Fibroblast of lung (primary cell): ENCODE measurements around the gene ANO10. TPM values are rescaled to one million over a fixed set of nuclear protein-coding genes. Genes with fewer than 3 reads are reported as not detected.

ENCODE experiments used
- DNase-seq, 2 donors: peaks; one replicate each; pipeline versions ENCODE4 v3.0.0 to v3.0.0-alpha.2; 2010; ENCODE audit warnings: low read depth in 2 of 2
- H2AFZ ChIP-seq: 2 replicates; pipeline ENCODE4 v1.5.1; 2012; ENCODE audit warnings: low read length, control low read depth, inconsistent platforms
- H3K27ac ChIP-seq: 2 replicates; pipeline ENCODE4 v1.5.1; 2011; ENCODE audit warnings: low read length, control low read depth; ENCODE audit not compliant: insufficient read depth
- H3K27me3 ChIP-seq: 2 replicates; pipeline ENCODE4 v1.5.1; 2011; ENCODE audit warnings: mild to moderate bottlenecking, low read length; ENCODE audit not compliant: control insufficient read depth, insufficient read depth
- H3K36me3 ChIP-seq: 2 replicates; pipeline ENCODE4 v1.5.1; 2011; ENCODE audit warnings: low read length; ENCODE audit not compliant: control insufficient read depth, insufficient read depth
- H3K4me1 ChIP-seq: 2 replicates; pipeline ENCODE4 v1.5.1; 2011; ENCODE audit warnings: low read length; ENCODE audit not compliant: control insufficient read depth, insufficient read depth; ENCODE audit errors: extremely low read depth
- H3K4me2 ChIP-seq: 2 replicates; pipeline ENCODE4 v1.5.1; 2011; ENCODE audit warnings: low read length, control low read depth; ENCODE audit not compliant: insufficient read depth; ENCODE audit errors: extremely low read depth
- H3K4me3 ChIP-seq, 4 experiments: fragments of 200-600 bp in 1 of 4; sonication (generic) in 1 of 4; replicated peaks in 1 of 4; 2 replicates each; pipeline ENCODE4 v1.5.1; 2011 to 2016; ENCODE audit warnings: low read length in 4 of 4, low read depth in 3 of 4, mild to moderate bottlenecking in 3 of 4, control low read depth in 2 of 4, inconsistent platforms in 1 of 4, mixed read lengths in 1 of 4; ENCODE audit not compliant: insufficient read depth in 1 of 4; ENCODE audit errors: control extremely low read depth in 1 of 4
- H3K79me2 ChIP-seq: 2 replicates; pipeline ENCODE4 v1.5.1; 2012; ENCODE audit warnings: mild to moderate bottlenecking, low read length, inconsistent platforms; ENCODE audit not compliant: control insufficient read depth, insufficient read depth
- H3K9ac ChIP-seq: 2 replicates; pipeline ENCODE4 v1.5.1; 2011; ENCODE audit warnings: mild to moderate bottlenecking, low read length, control low read depth; ENCODE audit not compliant: insufficient read depth
- H3K9me3 ChIP-seq: 2 replicates; pipeline ENCODE4 v1.5.1; 2012; ENCODE audit warnings: low read depth, low read length; ENCODE audit not compliant: control insufficient read depth, insufficient read depth
- H4K20me1 ChIP-seq: 2 replicates; pipeline ENCODE4 v1.5.1; 2011; ENCODE audit warnings: low read length; ENCODE audit not compliant: control insufficient read depth, insufficient read depth; ENCODE audit errors: extremely low read depth
- CTCF ChIP-seq, 2 donors: IDR thresholded peaks in 1 of 2; conservative IDR thresholded peaks in 1 of 2; 1 replicate in 1 of 2; 2 replicates in 1 of 2; pipeline ENCODE4 v1.5.1; 2011 to 2012; ENCODE audit warnings: low read length in 2 of 2, control low read depth in 1 of 2, inconsistent platforms in 1 of 2, low read depth in 1 of 2, mild to moderate bottlenecking in 1 of 2
- EZH2 ChIP-seq: IDR thresholded peaks from 2 replicates; pipeline ENCODE4 v1.5.1; 2012; ENCODE audit warnings: low read length, control low read depth, mild to moderate bottlenecking; ENCODE audit errors: missing control alignments
- polyA plus RNA-seq, 2 donors: library from polyadenylated mRNA; depleted of rRNA in 1 of 2; stranded (reverse) in 1 of 2; unstranded in 1 of 2; fragments of >200 nt; gene quantifications; 2 replicates each; pipeline ENCODE4 v1.2.1, GENCODE V29; 2011 to 2012; ENCODE audit warnings: missing spikeins in 1 of 2
- total RNA-seq: library from RNA; depleted of rRNA; stranded (reverse); fragments of >200 nt; gene quantifications from 2 replicates; pipeline ENCODE4 v1.2.1, GENCODE V29; 2014

The ANO10 gene
- total and polyA plus RNA-seq, 2 donors (not counting 1 experiment from before 2014, with no cell fraction given) = 103 to 138 TPM

GRCh38 chr3:43531835-43532234 lies 90.0 kb downstream of the ANO10 start:
- Histone ChIP-seq H3K27ac (no peak overlapping the region), H3K4me3 (no peak overlapping the region), H3K36me3 (no peaks in the 10 kb centered on the region)

GRCh38 chr3:43528498-43529099 lies 93.2 kb downstream of the ANO10 start:
- H2AFZ ChIP-seq = no peak overlapping the region
- H3K79me2 ChIP-seq = no peaks in the 10 kb centered on the region
- no peaks in the 10 kb centered on the region for H3K9me3 ChIP-seq
- TF ChIP-seq EZH2 = no peak
- TF ChIP-seq CTCF (conservative IDR thresholded peaks at IDR 0.05 in 1 of 2, IDR thresholded peaks at IDR 0.05 in 1 of 2; ENCODE audit: low read depth in 1 of 2, low read length in 2 of 2) = no peak
- H3K4me2 ChIP-seq = no peak overlapping the region
- H3K9ac ChIP-seq = no peak overlapping the region
- no peaks in the 10 kb centered on the region for H3K4me1 ChIP-seq
- H3K27me3 ChIP-seq = no peaks in the 10 kb centered on the region
- H3K27ac ChIP-seq = no peak overlapping the region
- H4K20me1 ChIP-seq = no peaks in the 10 kb centered on the region
- DNase-seq = no peak
- no peak overlapping the region for H3K4me3 ChIP-seq
- no peaks in the 10 kb centered on the region for H3K36me3 ChIP-seq

More at GRCh38 chr3:43531835-43532234, 90.0 kb downstream of the ANO10 start:
- Histone ChIP-seq H3K4me1 (no peaks in the 10 kb centered on the region), H3K9me3 (no peaks in the 10 kb centered on the region), H3K4me2 (no peak overlapping the region), H4K20me1 (no peaks in the 10 kb centered on the region), H2AFZ (no peak overlapping the region), H3K27me3 (no peaks in the 10 kb centered on the region), H3K9ac (no peak overlapping the region), H3K79me2 (no peaks in the 10 kb centered on the region)
- peak; percentile 42 to 73 for DNase-seq
- no peak for TF ChIP-seq EZH2
- TF ChIP-seq CTCF (conservative IDR thresholded peaks at IDR 0.05 in 1 of 2, IDR thresholded peaks at IDR 0.05 in 1 of 2; ENCODE audit: low read depth in 1 of 2, low read length in 2 of 2) = no peak

GRCh38 chr3:43526956-43527355 lies 94.9 kb downstream of the ANO10 start:
- Histone ChIP-seq H3K27ac (no peak overlapping the region), H3K27me3 (no peaks in the 10 kb centered on the region), H4K20me1 (no peaks in the 10 kb centered on the region), H2AFZ (no peak overlapping the region), H3K4me1 (no peaks in the 10 kb centered on the region), H3K79me2 (no peaks in the 10 kb centered on the region), H3K4me3 (no peak overlapping the region), H3K4me2 (no peak overlapping the region), H3K36me3 (no peaks in the 10 kb centered on the region), H3K9ac (no peak overlapping the region), H3K9me3 (no peaks in the 10 kb centered on the region)
- DNase-seq = peak in 1 of 2 donors; percentile 75
- no peak for TF ChIP-seq CTCF (conservative IDR thresholded peaks at IDR 0.05 in 1 of 2, IDR thresholded peaks at IDR 0.05 in 1 of 2; ENCODE audit: low read depth in 1 of 2, low read length in 2 of 2)
- TF ChIP-seq EZH2 = no peak
